Measurements from ENCODE around the gene PGAP6.
A peak's percentile ranks its signal among the peaks of the same experiment; 100 is the strongest.
"Not testable (repeated sequence)": the region's sequence is repeated elsewhere in the genome, so short reads cannot be mapped to it uniquely, and the experiment has no call there.

PGAP6 gene

GRCh38 chr16:378821-379182 is 3.0 kb downstream of the PGAP6 start:
- H3K9me3 Mint-ChIP-seq: no peaks in the 10 kb centered on the region
- DNase-seq: no peak
- peak overlapping the region; percentile 28 for H3K4me3 Mint-ChIP-seq
- peaks cover 25% of the 10 kb centered on the region for H3K4me1 Mint-ChIP-seq
- CTCF ChIA-PET: interaction anchor here (1.5 kb wide), 1 partner anchor 17 kb away, joined by 4 read pairs; no protein-coding TSS in a partner anchor
- H3K36me3 Mint-ChIP-seq: peaks cover 11% of the 10 kb centered on the region
- peaks cover 6% of the 10 kb centered on the region for H3K27me3 Mint-ChIP-seq
- H3K27ac Mint-ChIP-seq: peak overlapping the region; percentile 45

- H3K27ac Mint-ChIP-seq: peak overlapping the region; percentile 11
- CTCF ChIA-PET: interaction anchor here (1.5 kb wide), 1 partner anchor 16 kb away, joined by 4 read pairs; no protein-coding TSS in a partner anchor
- H3K9me3 Mint-ChIP-seq, H3K27me3 Mint-ChIP-seq, H3K4me3 Mint-ChIP-seq, DNase-seq, H3K36me3 Mint-ChIP-seq: not testable (repeated sequence)
- H3K4me1 Mint-ChIP-seq: peaks cover 20% of the 10 kb centered on the region
These were observed 3.5 kb downstream of the PGAP6 start for GRCh38 chr16:378113-378820.

GRCh38 chr16:377419-377951 is 4.3 kb downstream of the PGAP6 start:
- Mint-ChIP-seq H3K4me1 (peaks cover 14% of the 10 kb centered on the region), H3K27ac (no peak overlapping the region), H3K27me3 (no peaks in the 10 kb centered on the region), H3K36me3 (peaks cover 9% of the 10 kb centered on the region), H3K9me3 (no peaks in the 10 kb centered on the region), H3K4me3 (no peak overlapping the region)
- no peak for DNase-seq
- CTCF ChIA-PET: no interaction called here

GRCh38 chr16:376817-377418 is 4.9 kb downstream of the PGAP6 start:
- Mint-ChIP-seq H3K4me3 (no peak overlapping the region), H3K9me3 (no peaks in the 10 kb centered on the region), H3K27ac (no peak overlapping the region), H3K27me3 (no peaks in the 10 kb centered on the region), H3K4me1 (peaks cover 15% of the 10 kb centered on the region), H3K36me3 (peaks cover 9% of the 10 kb centered on the region)
- CTCF ChIA-PET: interaction anchor here (0.6 to 1.1 kb wide), 2 partner anchors 111 to 152 kb away, joined by 3 read pairs; no protein-coding TSS in a partner anchor
- no peak for DNase-seq

GRCh38 chr16:375927-376816 is 5.6 kb downstream of the PGAP6 start:
- Mint-ChIP-seq H3K4me1 (peaks cover 19% of the 10 kb centered on the region), H3K4me3 (no peak overlapping the region), H3K27ac (no peak overlapping the region), H3K36me3 (peaks cover 9% of the 10 kb centered on the region), H3K9me3 (no peaks in the 10 kb centered on the region), H3K27me3 (no peaks in the 10 kb centered on the region)
- CTCF ChIA-PET: interaction anchor here (0.6 to 1.1 kb wide), 2 partner anchors 112 to 151 kb away, joined by 3 read pairs; no protein-coding TSS in a partner anchor
- no peak for DNase-seq

- Mint-ChIP-seq H3K27me3 (peaks cover 3% of the 10 kb centered on the region), H3K27ac (no peak overlapping the region), H3K9me3 (no peaks in the 10 kb centered on the region), H3K36me3 (peaks cover 11% of the 10 kb centered on the region), H3K4me1 (peaks cover 24% of the 10 kb centered on the region), H3K4me3 (no peak overlapping the region)
- DNase-seq: no peak
- CTCF ChIA-PET: no interaction called here
These were observed 6.6 kb downstream of the PGAP6 start for GRCh38 chr16:375212-375611.

GRCh38 chr16:374616-374926 is 7.2 kb downstream of the PGAP6 start:
- peaks cover 8% of the 10 kb centered on the region for H3K36me3 Mint-ChIP-seq
- H3K27ac Mint-ChIP-seq: no peak overlapping the region
- peaks cover 22% of the 10 kb centered on the region for H3K4me1 Mint-ChIP-seq
- H3K9me3 Mint-ChIP-seq: no peaks in the 10 kb centered on the region
- DNase-seq: no peak
- CTCF ChIA-PET: no interaction called here
- H3K27me3 Mint-ChIP-seq: peaks cover 4% of the 10 kb centered on the region
- H3K4me3 Mint-ChIP-seq: no peak overlapping the region

GRCh38 chr16:373848-374615 is 7.7 kb downstream of the PGAP6 start:
- CTCF ChIA-PET: no interaction called here
- H3K4me1 Mint-ChIP-seq: peaks cover 23% of the 10 kb centered on the region
- no peaks in the 10 kb centered on the region for H3K9me3 Mint-ChIP-seq
- H3K27me3 Mint-ChIP-seq: peaks cover 4% of the 10 kb centered on the region
- H3K27ac Mint-ChIP-seq: no peak overlapping the region
- DNase-seq: no peak
- no peak overlapping the region for H3K4me3 Mint-ChIP-seq
- peaks cover 8% of the 10 kb centered on the region for H3K36me3 Mint-ChIP-seq

- H3K9me3 Mint-ChIP-seq: no peaks in the 10 kb centered on the region
- no peak overlapping the region for H3K4me3 Mint-ChIP-seq
- no peak for DNase-seq
- peaks cover 11% of the 10 kb centered on the region for H3K36me3 Mint-ChIP-seq
- H3K27ac Mint-ChIP-seq: no peak overlapping the region
- CTCF ChIA-PET: interaction anchor here (3.3 kb wide), 1 partner anchor 11 kb away, joined by 17 read pairs; no protein-coding TSS in a partner anchor
- H3K27me3 Mint-ChIP-seq: peaks cover 4% of the 10 kb centered on the region
- H3K4me1 Mint-ChIP-seq: peaks cover 24% of the 10 kb centered on the region
These were observed 8.7 kb downstream of the PGAP6 start for GRCh38 chr16:373020-373598.

- Mint-ChIP-seq H3K27ac (no peak overlapping the region), H3K27me3 (peaks cover 4% of the 10 kb centered on the region), H3K9me3 (no peaks in the 10 kb centered on the region), H3K4me1 (peaks cover 24% of the 10 kb centered on the region), H3K36me3 (peaks cover 11% of the 10 kb centered on the region), H3K4me3 (no peak overlapping the region)
- CTCF ChIA-PET: interaction anchor here (3.3 kb wide), 1 partner anchor 10 kb away, joined by 17 read pairs; no protein-coding TSS in a partner anchor
- no peak for DNase-seq
These were observed 9.3 kb downstream of the PGAP6 start for GRCh38 chr16:372302-372983.

- H3K27ac Mint-ChIP-seq: peak overlapping the region; percentile 33
- CTCF ChIA-PET: interaction anchor here (1.9 to 3.3 kb wide), 2 partner anchors 8 to 10 kb away, joined by 4 to 17 read pairs; no protein-coding TSS in a partner anchor
- H3K36me3 Mint-ChIP-seq: peaks cover 17% of the 10 kb centered on the region
- no peaks in the 10 kb centered on the region for H3K9me3 Mint-ChIP-seq
- H3K4me1 Mint-ChIP-seq: peaks cover 24% of the 10 kb centered on the region
- no peak overlapping the region for H3K4me3 Mint-ChIP-seq
- DNase-seq: no peak
- peaks cover 4% of the 10 kb centered on the region for H3K27me3 Mint-ChIP-seq
These were observed 10.1 kb downstream of the PGAP6 start for GRCh38 chr16:371515-372301.

GRCh38 chr16:370979-371514 is 10.7 kb downstream of the PGAP6 start:
- peaks cover 4% of the 10 kb centered on the region for H3K27me3 Mint-ChIP-seq
- H3K4me3 Mint-ChIP-seq: peak overlapping the region; percentile 96
- CTCF ChIA-PET: interaction anchor here (1.9 to 3.3 kb wide), 2 partner anchors 9 kb away, joined by 4 to 17 read pairs; no protein-coding TSS in a partner anchor
- peaks cover 24% of the 10 kb centered on the region for H3K4me1 Mint-ChIP-seq
- peaks cover 16% of the 10 kb centered on the region for H3K36me3 Mint-ChIP-seq
- no peak for DNase-seq
- H3K9me3 Mint-ChIP-seq: no peaks in the 10 kb centered on the region
- peak overlapping the region; percentile 92 for H3K27ac Mint-ChIP-seq

Data from activated naive CD4-positive, alpha-beta T cell treated with anti-CD3 and anti-CD28 coated beads, Interleukin-2, amount 10 ng/mL, durations not matched to agents 7 days and 5 days (primary cell).